ENCODE results near the gene ZBTB24. TPM values are rescaled to one million over a fixed set of nuclear protein-coding genes. Genes with fewer than 3 reads are reported as not detected.

Gene ZBTB24
- total RNA-seq, 1 experiment from 2014 or later, result 27.3 TPM

DNA sequence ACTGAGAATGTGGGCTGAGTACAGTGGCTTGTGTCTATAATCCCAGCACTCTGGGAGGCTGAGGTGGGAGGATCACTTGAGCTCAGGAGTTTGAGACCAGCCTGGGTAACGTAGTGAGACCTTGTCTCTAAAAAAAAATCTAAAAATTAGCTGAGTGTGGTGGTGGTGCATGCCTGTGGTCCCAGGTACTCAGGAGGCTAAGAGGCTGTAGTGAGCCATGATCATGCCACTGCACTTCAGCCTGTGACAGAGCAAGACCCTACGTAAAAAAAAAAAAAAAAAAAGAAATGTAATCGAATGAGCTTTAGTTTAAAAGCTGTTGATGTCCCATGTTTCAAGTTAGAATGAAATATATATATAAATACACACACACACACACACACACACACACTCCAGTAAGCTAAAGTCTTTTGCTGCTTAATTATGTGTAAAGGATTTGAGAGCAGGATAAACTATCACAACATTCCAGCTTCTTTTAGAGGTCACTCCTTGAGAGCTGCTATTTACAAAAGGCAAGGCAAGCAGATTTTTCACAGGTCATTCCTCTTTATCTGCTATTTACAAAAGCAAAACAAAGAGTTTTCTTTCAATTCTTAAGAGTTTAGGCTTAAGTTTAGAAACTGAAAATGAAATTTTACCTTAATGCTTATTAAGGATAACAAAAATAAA is 22.7 kb downstream of the ZBTB24 start:
- Mint-ChIP-seq H3K4me1 (peaks cover 36 to 39% of the 10 kb centered on the region in 2 experiments), H3K27ac (no peak overlapping the region), H3K36me3 (ENCODE audit: insufficient read depth in 1 of 3, low read depth in 3 of 3) (peaks cover 30 to 40% (median 39%) of the 10 kb centered on the region in 3 experiments), H3K27me3 (ENCODE audit: low read depth) (no peaks in the 10 kb centered on the region), H3K4me3 (no peak overlapping the region), H3K9me3 (no peaks in the 10 kb centered on the region; a peak in 1 of 5 replicates)
- no peak overlapping the region for H4K5ac ChIP-seq (ENCODE audit: insufficient read length, low read depth, low read length)
- no peak overlapping the region for H3K4me2 ChIP-seq (ENCODE audit: insufficient read depth, insufficient read length, low read length)
- H2BK120ac ChIP-seq (ENCODE audit: low read depth, low read length, poor library complexity, severe bottlenecking), result no peak overlapping the region
- H3K27me3 ChIP-seq (ENCODE audit: insufficient read depth, low read length), result no peaks in the 10 kb centered on the region
- no peak overlapping the region for H3T11ph ChIP-seq (ENCODE audit: low read length)
- H3K14ac ChIP-seq (ENCODE audit: insufficient read depth, low read length), result no peak overlapping the region
- no peaks in the 10 kb centered on the region for H4K20me1 ChIP-seq (ENCODE audit: control insufficient read depth, insufficient read depth, insufficient read length)
- peaks cover 2% of the 10 kb centered on the region for H3K23me2 ChIP-seq (ENCODE audit: insufficient read length, low read depth, low read length, poor library complexity, severe bottlenecking)
- no peak overlapping the region for H3K9ac ChIP-seq (ENCODE audit: extremely low read depth, insufficient read length, low read length)
- no peak overlapping the region for H3K56ac ChIP-seq (ENCODE audit: insufficient read length, low read depth, low read length)
- peaks cover 5% of the 10 kb centered on the region for H3K79me1 ChIP-seq (ENCODE audit: insufficient read depth, low read depth, low read length, poor library complexity, severe bottlenecking)
- H3K4me1 ChIP-seq (ENCODE audit: insufficient read depth, low read length), result peaks cover 12% of the 10 kb centered on the region; the same call in 1 of the 2 replicates
- H4K91ac ChIP-seq (ENCODE audit: insufficient read length, low read depth, low read length), result no peak overlapping the region
- H2BK12ac ChIP-seq (ENCODE audit: insufficient read length, low read depth, low read length), result no peak overlapping the region
- no peak overlapping the region for H3K4ac ChIP-seq (ENCODE audit: low read depth, low read length)
- no peak overlapping the region for H2AK5ac ChIP-seq (ENCODE audit: insufficient read length, low read length)
- H4K8ac ChIP-seq (replicated peaks; ENCODE audit: insufficient read length, low read depth, low read length), result no peak overlapping the region
- no peak overlapping the region for H2BK5ac ChIP-seq (ENCODE audit: insufficient read length, low read length)
- DNase-seq, result no peak
- no peak overlapping the region for H3K23ac ChIP-seq (ENCODE audit: insufficient read length, low read depth, low read length)
- no peak overlapping the region for H2BK20ac ChIP-seq (ENCODE audit: low read depth, low read length, poor library complexity, severe bottlenecking)
- H3K9me3 ChIP-seq (ENCODE audit: control insufficient read depth, low read depth, low read length), result no peaks in the 10 kb centered on the region
- TF ChIP-seq CTCF (conservative IDR thresholded peaks at IDR 0.05), result no peak
- no peak overlapping the region for H3K18ac ChIP-seq (ENCODE audit: insufficient read length, low read depth, low read length)
- no peak overlapping the region for H2AFZ ChIP-seq (ENCODE audit: low read length)
- no peak overlapping the region for H3K27ac ChIP-seq (ENCODE audit: insufficient read length, low read depth, low read length)
- H3K79me2 ChIP-seq (ENCODE audit: insufficient read depth, low read length), result no peaks in the 10 kb centered on the region
- WGBS (ENCODE audit: extremely low coverage, insufficient read length, low lambda C conversion rate), result no CpG with 5 or more reads among the region's 3 CpGs
- no peak overlapping the region for H2BK15ac ChIP-seq (ENCODE audit: low read depth, low read length)

Data from H9 (cell line).